DMS 273 (cell line): Measurements from ENCODE around the gene FHL1.

Source experiments
- DNase-seq: peaks from one replicate; lab custom pipeline; 2025; ENCODE audit not compliant: unreplicated experiment; lab: John Stamatoyannopoulos, UW

Gene FHL1

DNA sequence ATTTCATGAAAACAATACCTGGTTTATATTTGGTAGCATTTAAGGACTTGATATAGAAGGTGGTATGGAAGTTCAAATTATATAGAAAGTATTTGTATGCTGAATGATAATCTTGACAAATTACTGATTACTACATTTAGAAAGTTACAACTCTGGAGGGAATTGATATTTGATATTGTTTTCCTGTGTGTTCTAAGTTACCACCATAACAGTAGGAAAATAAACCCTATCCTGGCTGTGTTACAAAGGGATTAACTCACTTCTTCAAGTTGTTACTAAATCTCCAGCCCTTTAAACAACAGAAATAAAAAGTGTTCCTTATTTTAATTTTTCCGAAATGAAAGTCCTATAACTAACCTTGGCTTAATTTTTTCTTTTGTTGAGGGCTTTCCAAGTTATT is 36.6 kb downstream of the FHL1 start:
- DNase-seq, result no peak

DNA sequence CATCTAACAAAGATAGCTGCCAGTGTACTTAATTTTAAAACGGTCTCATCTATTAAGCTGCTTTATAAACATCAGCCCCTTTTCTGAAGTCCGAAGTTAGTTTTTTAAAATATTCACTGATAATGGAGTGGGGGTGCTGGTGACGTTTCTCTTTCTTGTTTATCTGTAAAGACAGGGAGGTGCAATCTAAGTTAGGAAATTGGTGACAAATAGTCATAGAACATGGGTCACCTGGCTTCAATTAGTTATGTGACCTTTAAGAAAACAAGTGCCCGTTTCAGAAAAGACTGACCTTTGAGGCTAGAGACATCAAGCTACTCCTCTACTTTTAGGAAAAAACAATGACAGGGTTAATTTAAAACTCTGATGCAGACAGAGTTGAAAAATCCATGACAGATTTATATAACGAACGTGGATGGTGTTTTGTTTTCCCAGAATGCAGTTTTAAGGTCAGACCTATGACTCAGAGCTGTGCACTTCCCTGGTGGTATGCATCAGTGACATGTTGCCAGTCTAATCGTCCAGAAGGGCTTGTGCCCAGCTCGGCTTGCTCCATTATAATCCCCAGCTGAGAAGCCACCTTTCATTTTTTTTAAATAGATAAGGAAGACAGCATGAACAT is 38.2 kb downstream of the FHL1 start:
- DNase-seq, result peak; percentile 17

DNA sequence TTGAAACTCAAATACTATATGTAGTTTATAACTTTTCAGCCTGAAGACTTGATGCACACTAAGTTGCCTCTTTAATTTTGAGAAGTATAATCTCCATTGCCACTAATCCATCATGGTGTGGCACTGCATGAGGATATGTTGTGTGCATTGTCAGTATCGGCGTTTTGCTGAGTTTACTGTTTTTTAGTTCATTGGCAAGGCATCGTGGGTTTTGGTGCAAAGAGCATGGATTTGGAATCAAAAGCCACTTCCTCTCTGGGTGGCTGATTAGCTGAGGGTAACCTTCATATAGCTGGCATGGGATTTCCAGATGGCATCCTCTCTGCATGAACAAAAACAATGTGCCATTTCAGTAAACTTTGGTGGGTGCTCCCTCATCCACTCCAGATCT is 38.7 kb downstream of the FHL1 start:
- no peak for DNase-seq

DNA sequence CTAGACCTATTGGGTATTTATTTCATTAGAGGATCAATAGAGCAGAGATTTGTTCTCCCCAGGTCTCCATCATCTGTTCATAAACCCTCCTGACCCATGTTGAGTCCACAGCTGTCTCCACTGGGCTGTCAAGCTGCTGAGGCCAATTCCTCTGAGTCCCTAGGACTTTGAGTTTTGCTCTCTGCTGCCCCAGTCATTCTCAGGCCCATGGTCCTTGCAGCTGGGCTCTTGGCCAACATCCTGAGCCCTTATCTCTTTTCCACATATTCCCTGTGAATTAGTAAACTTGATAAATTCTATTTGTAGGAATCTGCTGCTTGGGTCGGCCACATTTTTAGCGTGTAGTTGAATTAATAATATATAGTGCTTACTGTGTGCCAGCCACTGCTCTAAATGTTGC is 41.9 kb downstream of the FHL1 start:
- DNase-seq, result no peak

DNA sequence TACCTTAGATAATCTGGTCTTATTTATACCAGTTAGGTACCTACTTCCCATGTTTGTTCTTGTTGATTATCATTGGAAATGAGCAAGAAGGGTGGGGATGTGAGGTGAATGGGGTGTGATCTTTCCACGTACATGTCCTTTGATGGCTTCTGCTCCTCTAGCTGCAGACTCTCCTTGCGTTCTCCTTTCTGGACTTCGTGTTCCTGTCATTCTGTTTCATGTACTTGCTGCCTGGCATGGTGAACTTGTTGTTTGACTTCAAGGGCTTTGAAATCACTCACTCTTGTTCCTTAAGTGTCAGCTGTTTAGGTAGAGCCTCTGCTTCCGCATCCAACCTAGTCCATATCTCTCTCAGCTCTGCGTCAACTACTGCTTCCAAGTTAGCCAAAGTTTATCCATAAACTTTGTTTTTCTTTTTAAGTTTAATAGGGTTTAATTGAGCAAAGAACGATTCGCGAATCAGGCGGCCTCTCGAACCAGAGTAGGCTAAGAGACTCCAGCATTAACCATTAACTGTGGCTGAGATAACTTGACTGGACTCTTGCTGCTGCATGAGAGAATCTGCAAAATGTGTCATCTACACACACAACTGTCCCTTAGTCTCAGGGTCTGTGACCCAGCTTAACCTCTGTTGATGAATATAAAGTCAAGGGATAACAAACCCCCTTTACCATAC is 42.8 kb downstream of the FHL1 start:
- no peak for DNase-seq

DNA sequence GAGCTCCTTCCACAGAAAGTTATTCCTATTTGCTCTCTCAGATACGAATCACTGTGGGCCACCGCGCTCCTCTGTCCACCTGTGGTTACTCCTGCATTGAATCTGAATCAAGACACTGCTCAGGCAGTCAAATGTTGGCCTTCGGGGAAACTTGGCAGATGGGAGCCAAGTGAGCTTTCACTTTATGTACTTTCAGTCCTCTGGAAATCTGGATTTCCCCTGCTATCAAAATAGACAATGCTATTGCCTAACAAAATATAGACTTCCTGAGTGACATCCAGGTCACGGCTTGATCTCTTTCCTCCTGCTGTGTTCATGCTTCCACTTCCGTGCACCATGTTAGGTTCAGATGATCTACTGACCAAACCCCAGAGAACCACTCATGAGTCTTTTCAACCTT is 43.8 kb downstream of the FHL1 start:
- no peak for DNase-seq

DNA sequence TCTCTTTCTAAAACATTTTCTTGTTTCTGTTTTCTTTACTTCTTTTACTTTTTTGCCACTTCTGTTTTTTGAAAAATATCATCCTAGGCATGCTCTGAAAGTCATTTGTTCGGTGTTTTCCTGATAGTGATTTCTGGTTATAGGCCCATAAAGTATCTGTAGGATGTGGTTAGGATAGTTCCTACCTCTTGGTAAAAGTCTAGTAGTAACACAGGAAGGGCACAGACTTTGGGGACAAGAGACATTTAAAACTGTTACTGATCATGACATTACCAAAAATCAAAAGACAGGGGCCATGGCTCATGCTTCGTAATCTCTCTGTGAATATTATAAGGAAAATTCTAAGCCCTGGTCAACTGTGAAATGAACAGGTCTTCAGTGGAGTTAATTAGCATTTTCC is 44.8 kb downstream of the FHL1 start:
- DNase-seq, result no peak

DNA sequence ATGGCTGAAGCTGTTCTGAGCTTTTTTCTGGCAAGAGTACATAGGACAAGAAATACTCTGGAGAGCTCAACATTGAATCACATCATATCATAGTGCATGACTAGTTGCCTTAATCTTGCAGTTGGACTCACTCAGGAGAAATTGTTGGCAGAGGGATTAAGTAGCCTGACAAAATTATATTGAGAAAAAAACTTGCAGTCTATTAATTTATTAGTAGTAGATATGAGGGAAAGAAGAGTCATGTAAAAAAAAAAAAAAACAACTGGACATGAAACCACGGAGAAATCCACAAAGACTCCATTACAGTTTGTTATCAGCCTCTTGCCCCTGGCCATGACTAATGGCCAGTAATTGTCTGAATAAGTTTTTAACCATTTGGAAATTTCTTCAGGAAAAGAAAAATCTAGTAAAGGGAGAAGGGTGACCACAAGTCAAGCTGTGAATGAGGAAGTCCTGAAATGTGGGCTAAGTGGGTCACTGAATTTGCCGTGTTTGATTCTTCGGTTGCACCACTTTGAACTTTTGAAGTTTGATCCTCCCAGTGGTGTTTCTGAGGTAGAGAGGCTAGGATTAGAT is 45.6 kb downstream of the FHL1 start:
- no peak for DNase-seq

DNA sequence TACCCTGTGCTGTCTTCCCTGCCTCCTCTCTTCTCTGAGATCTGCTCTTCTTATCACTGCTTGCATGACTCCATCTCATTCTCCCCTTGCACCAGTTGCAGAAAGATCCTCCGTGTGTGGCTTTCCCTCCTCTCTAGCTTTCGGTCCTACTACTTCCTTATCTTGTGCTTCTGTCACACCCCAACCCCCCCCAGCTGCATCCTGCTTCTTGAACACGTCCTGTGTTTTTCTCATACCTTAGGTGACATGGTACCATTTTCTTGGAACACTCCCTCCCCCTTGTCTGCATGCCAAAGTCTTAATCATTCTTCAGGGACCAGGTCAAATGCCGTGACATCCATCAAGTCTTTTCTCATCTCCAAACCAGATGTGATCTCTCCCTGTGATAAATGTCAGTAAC is 46.4 kb downstream of the FHL1 start:
- no peak for DNase-seq

DNA sequence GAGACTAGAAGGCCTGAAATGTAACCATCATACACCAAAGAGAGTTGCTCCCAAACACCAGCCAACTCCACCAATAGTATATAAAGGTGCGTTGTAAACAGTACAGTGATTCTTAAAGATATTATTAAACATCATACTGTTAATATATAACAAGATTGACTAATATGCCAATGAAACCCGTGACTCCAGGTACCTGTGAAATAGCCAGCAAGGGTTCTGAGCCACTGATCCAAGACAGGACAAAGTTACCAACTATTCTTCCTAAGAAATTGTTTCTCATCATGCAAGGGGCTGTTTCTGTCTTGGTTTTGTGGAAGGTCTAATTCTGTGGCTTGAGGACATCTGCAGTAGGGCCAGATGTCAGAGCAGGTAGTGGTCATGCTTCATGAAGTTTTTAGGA is 47.2 kb downstream of the FHL1 start:
- no peak for DNase-seq

DNA sequence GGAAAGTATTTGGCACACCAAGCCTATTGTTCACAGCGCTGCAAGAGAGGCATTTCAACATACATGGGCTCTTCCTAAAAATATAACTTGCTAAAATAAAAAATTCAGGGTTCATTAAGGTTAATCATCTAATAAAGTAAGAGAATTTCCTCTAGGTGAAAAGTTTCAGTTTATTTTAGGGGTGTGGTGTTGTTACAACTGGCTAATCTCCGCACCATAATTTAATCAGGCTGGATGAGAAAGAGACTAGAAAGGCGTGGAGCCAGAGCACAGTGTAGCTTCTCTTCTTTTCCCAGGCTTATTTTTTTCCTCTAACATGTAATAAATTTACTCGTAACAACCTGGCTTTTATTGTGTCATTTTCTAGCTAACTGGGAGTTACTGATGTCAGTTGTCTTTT is 47.9 kb downstream of the FHL1 start:
- DNase-seq, result no peak

DNA sequence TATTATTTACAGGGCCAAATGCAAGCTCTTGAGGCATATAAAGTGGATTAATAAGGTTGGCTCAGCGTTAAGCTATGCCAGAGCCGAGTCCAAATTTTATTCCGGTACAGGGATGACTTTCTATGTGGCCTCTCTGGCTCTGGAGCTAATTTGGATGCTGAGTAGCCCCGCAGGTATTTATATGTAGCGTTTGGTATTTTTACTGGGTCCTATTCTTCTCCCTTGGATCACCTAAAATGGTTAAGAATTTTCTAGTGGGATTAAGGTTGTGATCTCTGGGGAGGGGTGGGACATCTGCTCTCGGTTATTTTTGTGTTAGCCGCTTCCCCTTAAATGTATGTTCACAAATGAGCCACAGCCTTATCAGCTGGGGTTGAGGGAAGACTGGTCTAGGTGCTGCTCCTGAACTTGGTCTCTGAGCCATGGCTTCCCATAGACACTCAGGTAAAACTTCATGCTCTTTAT is 49.4 kb downstream of the FHL1 start:
- DNase-seq, result no peak

DNA sequence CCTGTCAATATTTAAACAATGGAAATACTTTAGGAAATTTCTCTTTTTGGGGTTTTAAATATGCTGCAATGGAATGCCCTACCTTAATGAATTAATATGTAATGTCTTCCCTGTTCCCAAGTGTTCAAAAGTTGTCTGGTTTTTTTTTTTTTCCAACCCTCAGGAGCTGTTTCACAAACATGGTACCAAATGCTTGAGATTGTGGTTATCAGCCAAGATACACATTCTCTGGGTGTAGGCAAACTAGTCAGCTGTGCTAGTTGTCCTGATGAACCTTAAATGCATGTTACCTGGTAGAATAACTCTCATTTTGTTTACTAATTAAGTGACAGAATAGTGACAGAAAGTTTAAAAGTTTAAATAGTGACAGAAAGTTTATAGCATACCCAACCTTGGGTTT is 50.7 kb downstream of the FHL1 start:
- no peak for DNase-seq

DNA sequence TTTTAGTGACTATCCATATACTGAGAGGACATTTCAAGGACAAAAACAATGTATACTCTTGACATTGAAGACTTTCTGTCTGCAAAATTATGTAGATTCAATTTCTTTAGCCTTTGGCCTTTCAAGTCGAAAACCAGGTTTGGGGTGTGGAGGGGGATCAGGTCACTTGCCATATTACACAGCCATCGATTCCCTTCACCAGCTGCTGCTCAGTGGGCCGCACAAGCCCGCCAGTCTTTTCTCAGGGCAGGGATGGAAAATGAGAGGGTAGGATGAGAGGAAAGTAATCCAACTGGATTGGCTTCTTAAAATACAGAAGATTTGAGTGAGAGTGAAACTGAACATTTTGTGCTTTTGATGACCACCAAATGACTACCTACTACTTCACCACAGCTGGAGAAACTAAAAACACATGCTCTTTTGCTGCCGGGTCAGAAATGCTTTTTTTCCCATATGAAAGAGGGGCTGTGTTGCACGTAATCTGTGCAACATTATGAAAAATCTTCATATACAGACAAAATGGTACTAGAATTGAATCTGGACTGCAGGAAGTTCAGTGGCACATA is 51.4 kb downstream of the FHL1 start:
- DNase-seq, result no peak

DNA sequence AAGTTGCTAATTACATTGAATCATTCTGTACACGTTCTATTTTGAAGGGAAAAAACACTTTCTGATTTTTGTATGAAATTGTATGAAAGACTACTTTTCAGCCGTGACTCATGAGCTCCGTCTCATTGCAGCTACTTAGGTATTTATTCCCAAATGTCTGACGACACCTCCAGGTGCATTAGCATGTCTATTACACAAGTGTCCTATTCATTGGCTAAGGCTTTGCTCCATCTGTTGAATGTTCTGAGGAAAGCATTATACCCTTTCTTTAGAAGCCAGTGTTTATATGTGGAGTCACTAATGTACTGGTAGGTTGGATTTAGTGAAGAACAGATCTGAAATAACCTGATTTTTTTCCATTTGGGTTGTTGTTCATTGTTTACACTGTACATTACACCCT is 52.0 kb downstream of the FHL1 start:
- peak; percentile 34 for DNase-seq

DNA sequence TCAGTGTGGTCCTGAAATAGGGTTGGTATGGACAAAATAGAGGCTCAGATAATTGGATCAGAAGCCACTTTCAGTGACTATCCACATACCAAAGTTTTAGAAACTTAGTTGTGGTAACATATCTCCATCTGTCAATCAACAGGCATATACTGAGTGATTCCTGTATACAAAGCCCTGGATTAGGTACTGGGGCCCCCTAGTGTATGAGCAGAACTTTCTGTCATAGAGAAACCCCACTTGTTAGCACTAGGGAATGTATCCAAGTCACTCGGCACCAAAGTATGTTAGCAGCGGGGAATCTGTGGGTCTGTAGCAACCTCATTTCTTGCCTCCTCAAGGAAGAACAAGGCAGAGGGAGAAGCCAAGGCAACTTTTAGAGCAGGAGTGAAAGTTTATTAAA is 53.1 kb downstream of the FHL1 start:
- peak; percentile 40 for DNase-seq

DNA sequence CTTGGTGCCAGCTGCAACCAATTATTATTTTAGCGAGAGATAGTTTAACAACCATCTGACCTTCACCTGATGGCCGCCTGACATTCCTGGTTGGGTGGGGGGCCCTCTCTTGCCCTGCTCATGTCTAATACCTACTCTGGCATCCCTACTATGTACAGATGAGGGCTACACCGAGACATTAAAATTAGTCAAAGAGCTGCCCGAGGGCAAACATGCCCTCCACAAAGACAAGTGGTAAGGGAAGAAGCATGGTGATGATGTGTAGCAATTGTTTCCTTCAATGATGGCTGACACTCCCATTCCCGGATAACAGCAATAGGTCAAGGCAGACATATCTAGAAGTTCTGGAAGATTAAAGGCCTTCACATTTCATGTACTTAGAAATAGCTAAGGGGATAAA is 54.3 kb downstream of the FHL1 start:
- no peak for DNase-seq

DNA sequence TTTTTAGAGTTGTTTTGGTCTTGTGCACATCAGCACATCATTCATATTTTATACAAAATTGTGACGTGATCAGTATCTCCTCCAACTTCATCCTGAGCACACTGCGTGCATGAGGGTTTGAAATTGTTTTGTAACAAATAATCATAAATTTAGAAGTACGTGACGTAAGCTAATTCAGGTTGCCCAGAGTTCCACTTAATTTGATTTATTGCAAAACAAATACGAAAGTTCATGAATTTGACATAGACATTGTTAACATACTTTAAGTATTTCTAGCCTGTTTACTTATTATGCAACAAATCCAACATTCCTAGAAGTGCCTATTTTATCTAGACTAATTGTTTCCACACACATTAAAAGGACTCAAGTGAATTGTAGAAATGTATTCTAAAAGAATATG is 55.6 kb downstream of the FHL1 start:
- no peak for DNase-seq

DNA sequence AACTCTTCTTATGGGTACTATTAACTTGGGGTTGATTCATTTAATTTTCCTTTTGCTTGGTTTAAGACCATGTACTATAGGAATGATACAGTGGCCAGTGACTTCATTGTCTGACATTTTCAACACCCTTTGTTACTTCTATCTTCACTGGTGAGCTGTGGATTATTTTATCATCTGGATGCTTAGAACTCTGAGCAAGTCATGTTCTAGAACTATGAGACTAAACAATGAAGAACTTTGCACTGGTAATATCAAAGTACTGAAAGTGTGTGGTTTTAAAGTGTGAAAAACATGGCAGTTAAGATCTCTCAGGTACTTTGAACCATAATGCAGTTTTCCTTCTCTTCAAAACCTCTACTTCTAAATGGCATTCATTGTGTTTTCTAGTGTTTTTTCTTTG is 56.1 kb downstream of the FHL1 start:
- DNase-seq, result no peak

DNA sequence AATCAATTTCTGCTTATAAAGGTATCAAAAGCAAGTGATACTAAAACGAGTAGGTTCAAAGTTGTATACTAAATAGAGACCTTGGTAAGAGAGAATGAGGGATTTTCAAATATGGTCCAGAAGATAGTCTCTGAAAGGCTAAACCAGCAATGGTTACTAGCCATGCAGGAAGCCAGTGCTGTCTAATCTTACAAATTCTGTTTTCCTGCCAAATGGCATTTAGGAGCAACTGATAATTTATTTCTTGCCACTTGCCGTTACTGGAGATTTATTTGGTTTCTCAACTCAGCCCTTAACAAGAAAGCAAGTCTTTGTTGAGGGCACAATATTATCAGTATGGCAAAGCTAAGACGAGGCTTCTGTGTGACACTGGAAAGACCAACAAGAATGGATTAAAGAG is 56.6 kb downstream of the FHL1 start:
- DNase-seq, result no peak

DNA sequence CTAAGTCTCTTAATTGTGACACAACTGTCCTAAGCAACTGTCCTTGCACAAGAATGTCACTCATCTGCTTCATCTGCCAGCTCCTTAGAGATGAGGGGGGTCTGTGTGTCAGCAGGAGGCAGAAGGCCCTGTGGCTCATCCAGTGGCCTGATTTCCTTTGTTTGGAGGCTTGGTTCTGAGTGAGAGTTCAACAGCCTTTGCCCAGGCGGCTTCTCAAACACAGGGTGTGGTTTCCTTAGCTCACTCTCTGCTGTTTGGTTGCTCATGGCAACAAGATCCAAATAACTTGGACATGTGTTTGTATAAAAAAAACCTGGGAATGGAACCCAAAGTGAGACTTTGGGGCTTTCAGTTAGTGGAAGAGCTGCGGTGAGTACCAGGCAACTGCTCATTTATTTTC is 57.2 kb downstream of the FHL1 start:
- peak; percentile 12 for DNase-seq

DNA sequence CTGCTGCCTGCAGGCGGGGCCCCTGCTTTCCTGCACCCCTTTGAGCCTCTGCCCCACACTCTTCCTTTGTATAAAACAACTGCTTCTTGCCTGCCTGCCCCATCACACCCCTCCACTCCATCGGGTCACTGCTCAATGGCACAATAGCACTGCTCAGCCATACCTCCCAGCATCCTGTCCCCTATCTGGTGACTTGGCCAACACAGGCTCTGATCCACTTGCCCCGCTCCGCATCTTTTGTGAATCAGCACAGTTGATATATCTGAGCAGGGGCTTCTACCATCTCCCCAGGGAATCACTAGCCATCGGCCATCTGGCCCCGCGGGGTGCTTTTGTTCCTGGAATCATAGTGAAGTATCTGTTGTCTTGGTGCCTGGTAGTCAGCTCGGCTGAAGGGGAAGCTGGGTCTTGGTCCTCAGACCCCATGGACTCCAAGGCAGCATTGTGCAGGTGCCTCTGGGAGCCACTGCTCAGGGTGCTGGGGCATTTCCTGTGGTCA is 58.6 kb downstream of the FHL1 start:
- DNase-seq, result no peak
